HL-60/S4 treated with phorbol 12-myristate 13-acetate at 8.2 ng/mL for 4 days and 3 days (cell line): ENCODE data around the gene EYA4.
"Not testable (repeated sequence)": the region's sequence is repeated elsewhere in the genome, so short reads cannot be mapped to it uniquely, and the experiment has no call there.

Experiments used
- in situ Hi-C: fragments of 300-500 bp; cut with MboI; formaldehyde crosslinking; loops from 2 replicates; pipeline ENCODE4 v1.15.0; 2022; ENCODE audit warnings: low sequenced_read_pairs

The EYA4 gene

DNA sequence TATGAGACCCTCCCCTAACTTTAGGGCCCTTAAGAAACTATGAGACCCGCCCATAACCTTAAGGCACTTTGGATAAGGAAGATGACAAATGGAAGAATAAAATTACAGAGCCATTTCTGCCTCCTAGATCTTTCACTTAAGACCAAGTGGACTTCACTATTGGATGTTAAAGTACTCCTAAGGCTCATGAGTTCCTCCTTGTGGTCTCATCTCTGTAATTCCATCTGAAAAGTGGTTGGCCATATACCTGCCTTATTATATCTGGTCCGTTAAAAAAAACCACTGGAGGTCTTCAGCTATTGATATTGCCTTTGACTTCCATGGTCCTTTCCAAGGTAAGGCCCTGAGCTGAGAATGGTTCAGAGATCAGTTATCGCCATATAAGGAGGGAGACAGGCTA is 310.3 kb downstream of the EYA4 start:
- in situ Hi-C loops = no loop called here

DNA sequence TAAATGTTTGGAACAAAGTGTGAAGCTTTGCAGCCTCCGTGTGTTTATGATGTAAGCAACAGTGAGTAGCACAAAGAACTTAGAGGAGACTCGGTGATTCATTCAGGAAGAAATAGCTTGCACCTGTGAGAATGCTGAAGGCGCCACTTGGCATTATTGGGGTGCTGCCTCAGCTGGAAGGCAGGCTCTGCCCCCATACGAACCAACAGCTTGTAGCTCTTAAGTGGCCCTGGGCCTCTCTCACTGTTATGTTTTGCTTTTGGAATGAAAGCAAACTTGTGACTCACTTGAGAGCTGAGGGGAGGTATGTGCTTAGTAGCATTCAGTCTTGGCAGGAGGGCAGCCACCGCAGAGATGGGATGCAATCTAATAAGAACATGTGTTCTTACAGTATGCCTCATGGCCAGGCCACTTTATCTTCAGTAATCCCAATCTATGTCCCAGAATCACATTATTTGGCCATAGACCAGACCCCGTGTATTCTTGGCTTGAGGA is 310.7 kb downstream of the EYA4 start:
- in situ Hi-C loops = no loop called here

DNA sequence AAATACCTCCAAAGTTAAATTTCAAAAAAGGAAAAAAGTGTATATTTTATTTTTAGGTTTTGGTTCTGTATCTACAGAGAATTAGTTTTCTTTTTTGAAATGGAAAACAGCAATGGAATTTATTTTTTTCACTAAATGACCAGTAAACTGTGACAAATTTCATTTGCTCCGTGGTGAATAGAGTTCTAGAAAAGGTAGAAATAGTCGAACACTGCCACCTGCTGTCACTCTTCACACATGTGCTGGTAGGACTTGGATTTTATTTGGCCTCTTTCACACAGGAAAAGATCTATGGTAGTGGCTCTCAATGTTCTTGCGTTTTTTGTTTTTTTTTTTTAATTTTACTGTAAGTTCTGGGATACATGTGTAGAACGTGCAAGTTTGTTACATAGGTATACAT is 312.5 kb downstream of the EYA4 start:
- in situ Hi-C loops = no loop called here

DNA sequence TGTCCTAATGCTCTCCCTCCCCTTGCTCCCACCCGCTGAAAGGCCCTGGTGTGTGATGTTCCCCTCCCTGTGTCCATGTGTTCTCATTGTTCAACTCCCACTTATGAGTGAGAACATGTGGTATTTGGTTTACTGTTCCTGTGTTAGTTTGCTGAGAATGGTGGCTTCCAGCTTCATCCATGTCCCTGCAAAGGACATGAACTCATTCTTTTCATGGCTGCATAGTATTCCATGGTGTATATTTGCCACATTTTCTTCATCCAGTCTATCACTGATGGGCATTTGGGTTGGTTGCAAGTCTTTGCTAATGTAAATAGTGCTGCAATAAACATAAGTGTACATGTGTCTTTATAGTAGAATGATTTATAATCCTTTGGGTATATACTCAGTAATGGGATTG is 313.0 kb downstream of the EYA4 start:
- in situ Hi-C loops = not testable (repeated sequence)

DNA sequence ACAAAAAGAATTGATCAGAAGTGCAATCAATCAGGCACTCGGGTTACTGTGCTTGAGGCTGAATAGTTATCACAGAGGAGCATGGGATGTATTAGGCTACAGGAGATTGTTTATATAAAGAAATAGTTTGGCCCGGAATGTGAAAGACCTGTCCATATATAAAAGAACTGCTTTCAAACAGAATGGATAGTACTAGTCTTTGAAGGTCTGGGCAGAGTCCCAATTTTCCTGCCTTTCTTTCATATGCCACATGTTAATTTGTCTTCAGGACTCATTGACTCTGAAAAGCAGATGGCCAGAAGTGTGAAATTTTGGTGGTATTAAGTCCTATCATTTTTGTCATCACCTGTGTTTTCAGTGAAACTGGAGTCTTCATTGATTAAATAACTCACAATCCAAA is 314.5 kb downstream of the EYA4 start:
- in situ Hi-C loops = no loop called here

DNA sequence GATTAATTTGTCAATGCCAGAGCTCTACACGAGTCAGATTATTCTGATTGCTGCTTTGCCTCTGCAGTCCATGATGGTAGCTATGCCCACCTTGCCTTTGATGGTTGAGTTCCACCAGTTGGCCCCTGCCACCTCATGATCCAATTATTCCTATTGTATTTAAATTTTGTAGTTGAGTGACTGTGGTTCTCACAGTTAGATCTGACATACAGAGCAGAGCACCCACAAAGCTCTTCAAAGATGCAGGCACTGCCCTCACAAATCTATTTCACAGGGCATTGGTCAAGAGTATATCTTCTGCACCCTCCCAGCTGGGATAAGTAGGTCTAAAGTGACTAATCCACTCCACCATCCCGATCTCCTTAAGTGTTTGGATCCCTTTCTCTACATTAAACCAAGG is 318.8 kb downstream of the EYA4 start:
- in situ Hi-C loops = no loop called here

DNA sequence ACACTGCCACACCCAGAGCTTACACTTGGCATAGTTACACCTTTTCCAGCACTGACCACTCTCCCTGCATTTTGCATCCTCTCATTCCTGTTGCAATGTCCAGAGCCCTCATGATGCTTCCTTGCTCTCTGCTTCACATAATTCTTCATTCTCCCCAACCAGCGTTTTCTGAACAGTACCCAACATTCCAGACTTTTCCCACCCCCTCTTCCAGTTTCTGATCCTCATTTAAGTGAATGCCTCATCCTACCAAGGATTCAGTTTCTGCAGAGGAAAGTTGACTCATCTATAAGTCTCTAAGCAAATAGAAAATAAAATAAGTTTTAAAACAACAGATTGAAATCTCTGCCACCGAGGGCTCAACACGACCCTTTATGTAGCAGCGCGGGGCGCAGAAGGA is 326.5 kb downstream of the EYA4 start:
- in situ Hi-C loops = no loop called here

DNA sequence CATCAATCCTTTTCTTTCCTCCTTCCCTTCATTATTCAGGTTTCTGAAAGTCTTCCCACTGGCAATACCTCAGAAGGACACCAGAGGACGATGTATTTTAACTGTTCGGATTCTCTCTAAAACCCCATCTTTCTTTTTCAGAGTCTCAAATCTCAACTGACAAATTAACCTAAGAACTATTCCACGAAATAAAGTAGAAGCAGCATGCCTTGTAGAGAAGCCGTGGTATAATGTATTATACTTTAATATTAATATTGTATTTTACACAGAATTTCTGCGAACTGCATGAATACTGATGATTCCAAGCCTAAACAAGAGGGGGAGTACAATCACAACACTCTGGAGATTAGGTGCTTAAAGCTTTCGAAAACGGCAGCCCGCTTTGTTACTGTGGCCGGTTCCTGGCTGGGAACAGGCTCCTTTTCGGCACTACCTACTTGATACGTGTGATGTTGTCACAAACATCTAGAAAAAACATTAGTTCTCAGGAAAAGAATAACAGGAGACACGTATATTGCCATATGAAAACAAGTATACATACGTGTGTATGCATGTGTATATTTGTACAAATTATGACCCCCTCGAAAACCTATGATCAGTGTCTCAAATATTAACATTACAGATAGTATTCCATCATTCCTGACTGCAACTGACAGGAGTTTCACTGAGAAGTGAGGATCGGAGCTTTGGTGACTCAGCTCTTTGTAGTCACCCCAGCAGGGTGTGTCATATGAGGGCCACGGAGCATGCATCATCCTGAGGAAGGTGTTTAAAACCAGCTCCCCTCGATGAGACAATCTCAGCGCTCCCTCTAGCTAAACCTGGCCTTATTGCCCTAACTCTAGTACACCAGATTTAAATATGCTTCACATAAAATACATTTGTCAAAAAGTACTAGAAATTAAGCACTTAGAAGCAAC is 328.1 kb downstream of the EYA4 start:
- in situ Hi-C loops = no loop called here

DNA sequence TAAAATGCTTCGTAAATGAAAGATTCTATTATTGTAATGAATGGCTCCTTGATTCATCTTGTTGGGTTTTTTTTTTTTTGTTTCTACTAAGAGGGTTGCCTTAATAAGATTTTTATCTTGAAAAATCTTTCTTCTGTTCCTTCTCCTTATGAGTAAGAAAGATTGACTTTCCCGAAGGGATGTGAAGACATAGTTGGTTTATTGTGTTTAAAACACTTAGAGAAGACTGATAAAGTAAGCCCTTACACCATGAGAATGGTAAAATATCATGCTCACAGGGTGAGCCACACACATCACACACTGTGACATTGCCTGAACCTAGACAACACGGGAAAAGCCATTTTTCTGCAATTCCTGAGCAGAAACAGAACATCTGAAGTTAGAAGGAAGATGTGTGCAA is 330.5 kb downstream of the EYA4 start:
- in situ Hi-C loops = no loop called here

DNA sequence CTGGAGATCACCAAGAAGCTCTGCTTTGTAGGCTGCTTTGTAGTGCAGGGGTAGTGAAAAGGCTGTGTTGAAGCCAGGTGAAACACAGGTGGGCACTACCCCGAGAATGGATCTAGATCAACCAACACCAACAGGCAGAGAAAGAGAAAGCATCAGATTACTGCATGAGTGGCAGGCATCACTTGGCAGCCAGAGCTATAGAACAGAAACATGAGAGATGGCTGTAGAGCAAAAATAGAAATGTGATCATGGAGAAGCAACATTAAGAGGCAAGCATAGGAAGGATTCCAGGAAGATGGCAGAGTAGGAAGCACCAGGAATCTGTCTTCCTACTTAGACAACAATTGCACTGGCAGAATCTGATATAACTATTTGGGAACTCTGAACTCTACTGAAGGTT is 336.7 kb downstream of the EYA4 start:
- in situ Hi-C loops = no loop called here
